OCI-LY7 (cell line): ENCODE results near the gene RDH8.
"Not testable (repeated sequence)": the region's sequence is repeated elsewhere in the genome, so short reads cannot be mapped to it uniquely, and the experiment has no call there.

Source experiments
- EZH2phosphoT487 ChIP-seq: fragments of 200-600 bp; sonication (generic); IDR thresholded peaks from 2 replicates; pipeline ENCODE4 v1.6.1; 2018; ENCODE audit warnings: low read depth, borderline replicate concordance, mild to moderate bottlenecking, mixed run types, antibody characterized with exemption, low read length, moderate library complexity, mixed read lengths
- TF ChIP-seq, protein P1 (sequence below): fragments of 200-600 bp; sonication (generic); conservative IDR thresholded peaks from 2 replicates; pipeline ENCODE4 v1.5.1; 2014; ENCODE audit warnings: mild to moderate bottlenecking, antibody characterized with exemption, low read length, moderate library complexity, mixed read lengths

DNA sequence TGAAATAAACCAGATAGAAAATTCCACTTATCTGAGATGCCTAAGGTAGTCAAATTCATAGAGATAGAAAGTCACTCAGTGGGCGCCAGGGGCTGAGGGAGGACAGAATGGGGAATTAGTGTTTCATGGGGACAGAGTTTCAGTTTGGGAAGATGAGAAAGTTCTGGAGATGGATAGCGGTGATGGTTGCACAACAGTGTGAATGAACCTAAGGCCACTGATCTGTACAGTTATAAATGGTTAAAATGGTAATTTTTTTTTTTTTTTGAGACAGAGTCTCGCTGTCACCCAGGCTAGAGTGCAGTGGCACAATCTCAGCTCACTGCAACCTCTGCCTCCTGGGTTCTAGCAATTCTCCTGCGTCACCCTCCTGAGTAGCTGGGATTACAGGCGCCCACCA lies 9.8 kb downstream of the RDH8 start:
- TF ChIP-seq, protein P1, sequence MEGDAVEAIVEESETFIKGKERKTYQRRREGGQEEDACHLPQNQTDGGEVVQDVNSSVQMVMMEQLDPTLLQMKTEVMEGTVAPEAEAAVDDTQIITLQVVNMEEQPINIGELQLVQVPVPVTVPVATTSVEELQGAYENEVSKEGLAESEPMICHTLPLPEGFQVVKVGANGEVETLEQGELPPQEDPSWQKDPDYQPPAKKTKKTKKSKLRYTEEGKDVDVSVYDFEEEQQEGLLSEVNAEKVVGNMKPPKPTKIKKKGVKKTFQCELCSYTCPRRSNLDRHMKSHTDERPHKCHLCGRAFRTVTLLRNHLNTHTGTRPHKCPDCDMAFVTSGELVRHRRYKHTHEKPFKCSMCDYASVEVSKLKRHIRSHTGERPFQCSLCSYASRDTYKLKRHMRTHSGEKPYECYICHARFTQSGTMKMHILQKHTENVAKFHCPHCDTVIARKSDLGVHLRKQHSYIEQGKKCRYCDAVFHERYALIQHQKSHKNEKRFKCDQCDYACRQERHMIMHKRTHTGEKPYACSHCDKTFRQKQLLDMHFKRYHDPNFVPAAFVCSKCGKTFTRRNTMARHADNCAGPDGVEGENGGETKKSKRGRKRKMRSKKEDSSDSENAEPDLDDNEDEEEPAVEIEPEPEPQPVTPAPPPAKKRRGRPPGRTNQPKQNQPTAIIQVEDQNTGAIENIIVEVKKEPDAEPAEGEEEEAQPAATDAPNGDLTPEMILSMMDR = not testable (repeated sequence)
- not testable (repeated sequence) for TF ChIP-seq EZH2phosphoT487
